GM23248 (cell line): Measurements from ENCODE around the gene PKP3. TPM values are rescaled to one million over a fixed set of nuclear protein-coding genes. Genes with fewer than 3 reads are reported as not detected.

Source experiments
- DNase-seq: peaks from one replicate; pipeline ENCODE4 v3.0.0-alpha.2; 2015
- H2AFZ ChIP-seq: fragments of 200-600 bp; sonication (generic); 2 replicates; pipeline ENCODE4 v1.6.1; 2016; ENCODE audit warnings: antibody characterized with exemption
- H3F3A ChIP-seq: fragments of 200-600 bp; sonication (generic); 2 replicates; pipeline ENCODE4 v1.6.1; 2016; ENCODE audit warnings: mild to moderate bottlenecking, antibody characterized with exemption, mixed run types; ENCODE audit not compliant: insufficient read depth
- H3K27ac ChIP-seq: fragments of 200-600 bp; sonication (generic); 2 replicates; pipeline ENCODE4 v1.5.1; 2016; ENCODE audit warnings: mild to moderate bottlenecking
- H3K27me3 ChIP-seq: fragments of 200-600 bp; sonication (generic); replicated peaks from 2 replicates; pipeline ENCODE4 v1.6.1; 2016; ENCODE audit warnings: mild to moderate bottlenecking; ENCODE audit not compliant: insufficient read depth
- H3K36me3 ChIP-seq: fragments of 200-600 bp; sonication (generic); 2 replicates; pipeline ENCODE4 v1.6.1; 2016; ENCODE audit warnings: low read depth, mild to moderate bottlenecking
- H3K4me1 ChIP-seq: fragments of 200-600 bp; sonication (generic); 2 replicates; pipeline ENCODE4 v1.6.1; 2016; ENCODE audit warnings: mild to moderate bottlenecking; ENCODE audit not compliant: insufficient read depth
- H3K4me2 ChIP-seq: fragments of 200-600 bp; sonication (generic); one replicate; pipeline ENCODE4 v1.6.1; 2016; ENCODE audit warnings: mild to moderate bottlenecking; ENCODE audit not compliant: unreplicated experiment
- H3K4me3 ChIP-seq: fragments of 200-600 bp; sonication (generic); 2 replicates; pipeline ENCODE4 v1.5.1; 2016; ENCODE audit warnings: mild to moderate bottlenecking
- H3K79me2 ChIP-seq: fragments of 200-600 bp; sonication (generic); 2 replicates; pipeline ENCODE4 v1.6.1; 2016; ENCODE audit warnings: mild to moderate bottlenecking; ENCODE audit not compliant: insufficient read depth
- H3K9ac ChIP-seq: fragments of 200-600 bp; sonication (generic); 2 replicates; pipeline ENCODE4 v1.6.1; 2016; ENCODE audit warnings: mild to moderate bottlenecking
- H3K9me2 ChIP-seq: fragments of 200-600 bp; sonication (generic); 2 replicates; pipeline ENCODE4 v1.6.1; 2016; ENCODE audit warnings: mixed run types, mild to moderate bottlenecking, moderate library complexity; ENCODE audit not compliant: insufficient read depth
- H3K9me3 ChIP-seq: fragments of 200-600 bp; sonication (generic); one replicate; pipeline ENCODE4 v1.6.1; 2017; ENCODE audit warnings: low read depth
- H4K20me1 ChIP-seq: fragments of 200-600 bp; sonication (generic); 2 replicates; pipeline ENCODE4 v1.6.0; 2016; ENCODE audit not compliant: insufficient read depth
- EZH2 ChIP-seq: fragments of 200-600 bp; sonication (generic); IDR thresholded peaks from 2 replicates; pipeline ENCODE4 v1.6.1; 2018; ENCODE audit warnings: antibody characterized with exemption, mild to moderate bottlenecking; ENCODE audit not compliant: insufficient read depth, poor library complexity, severe bottlenecking
- EZH2phosphoT487 ChIP-seq: fragments of 200-600 bp; sonication (generic); IDR thresholded peaks from 2 replicates; pipeline ENCODE4 v1.6.1; 2018; ENCODE audit warnings: antibody characterized with exemption, moderate library complexity, mild to moderate bottlenecking, low read depth; ENCODE audit not compliant: insufficient read depth
- WGBS, 2 experiments: methylation state at CpG; one replicate each; pipeline ENCODE4 v1.1.6; 2015 to 2017; ENCODE audit warnings: low lambda C conversion rate in 2 of 2, low coverage in 1 of 2; ENCODE audit errors: missing lambda C conversion rate in 2 of 2; 5-methylcytosine and 5-hydroxymethylcytosine counted together
- in situ Hi-C: fragments of 300-500 bp; cut with MboI; formaldehyde crosslinking; loops from 2 replicates; pipeline ENCODE4 v1.15.0; 2020
- polyA plus RNA-seq: library from polyadenylated mRNA; unstranded; fragments of >200 nt; fragmentation: Nextera tagmentation; extraction: Ambion mirVana; gene quantifications from 2 replicates; pipeline ENCODE4 v1.2.1, GENCODE V29; 2016
- small RNA-seq: library from RNA; depleted of rRNA; stranded (forward); fragments of <200 nt; gene quantifications from one replicate; pipeline ENCODE3, GENCODE V24; 2014; ENCODE audit warnings: low read depth, low replicate concordance
- total RNA-seq: library from RNA; depleted of rRNA; stranded (reverse); fragments of >200 nt; shearing (Covaris generic); gene quantifications from 2 replicates; pipeline ENCODE4 v1.2.3, GENCODE V29; 2014; rRNA removed

PKP3 gene
- total and polyA plus RNA-seq, 2 experiments from 2014 or later = 1.2 to 2.2 TPM

DNA sequence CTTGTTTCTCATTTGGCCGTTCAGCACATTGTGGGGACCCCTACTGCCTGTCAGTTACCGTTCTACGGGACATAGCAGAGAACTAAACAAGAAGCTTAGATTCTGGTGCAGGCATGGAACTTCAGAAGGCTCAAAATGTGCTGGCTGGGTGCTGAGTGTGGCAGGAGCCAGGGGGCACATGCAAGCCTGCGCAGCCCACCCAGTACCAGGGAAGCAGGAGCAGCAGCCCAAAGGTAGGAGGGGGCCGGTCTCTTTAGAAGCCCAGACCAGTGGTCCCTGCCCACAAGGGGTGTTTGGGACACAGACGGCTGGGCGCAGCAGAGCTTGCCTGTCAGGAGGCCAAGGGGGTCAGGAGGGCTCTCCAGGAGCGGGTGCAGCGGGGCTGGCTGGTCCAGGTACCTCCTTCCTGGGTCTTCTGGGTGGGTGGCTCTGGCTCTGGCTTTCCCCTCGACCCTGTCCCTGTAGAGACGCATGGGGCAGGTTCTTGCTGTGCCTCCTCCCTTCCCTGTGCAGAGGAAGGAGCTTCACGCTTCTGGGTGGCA lies 58.3 kb downstream of the PKP3 start:
- Histone ChIP-seq H3F3A (0 out of 2 replicates have a peak, but pooled peaks cover 10% of the 10 kb centered on the region), H3K36me3 (no peaks in the 10 kb centered on the region), H4K20me1 (no peaks in the 10 kb centered on the region), H3K9ac (no peak overlapping the region), H3K4me2 (no peak overlapping the region), H2AFZ (no peak overlapping the region), H3K27me3 (no peaks in the 10 kb centered on the region), H3K27ac (no peak overlapping the region), H3K4me1 (peaks cover 9% of the 10 kb centered on the region; the same call in 1 of the 2 replicates), H3K4me3 (no peak overlapping the region), H3K9me2 (no peaks in the 10 kb centered on the region), H3K79me2 (peaks cover 78% of the 10 kb centered on the region), H3K9me3 (no peaks in the 10 kb centered on the region)
- no peak for DNase-seq
- in situ Hi-C loops = no loop called here
- TF ChIP-seq EZH2 (no peak), EZH2phosphoT487 (no peak)
- WGBS, 2 experiments = 85 to 94% methylated on average over 10 to 11 of the region's 12 CpGs

DNA sequence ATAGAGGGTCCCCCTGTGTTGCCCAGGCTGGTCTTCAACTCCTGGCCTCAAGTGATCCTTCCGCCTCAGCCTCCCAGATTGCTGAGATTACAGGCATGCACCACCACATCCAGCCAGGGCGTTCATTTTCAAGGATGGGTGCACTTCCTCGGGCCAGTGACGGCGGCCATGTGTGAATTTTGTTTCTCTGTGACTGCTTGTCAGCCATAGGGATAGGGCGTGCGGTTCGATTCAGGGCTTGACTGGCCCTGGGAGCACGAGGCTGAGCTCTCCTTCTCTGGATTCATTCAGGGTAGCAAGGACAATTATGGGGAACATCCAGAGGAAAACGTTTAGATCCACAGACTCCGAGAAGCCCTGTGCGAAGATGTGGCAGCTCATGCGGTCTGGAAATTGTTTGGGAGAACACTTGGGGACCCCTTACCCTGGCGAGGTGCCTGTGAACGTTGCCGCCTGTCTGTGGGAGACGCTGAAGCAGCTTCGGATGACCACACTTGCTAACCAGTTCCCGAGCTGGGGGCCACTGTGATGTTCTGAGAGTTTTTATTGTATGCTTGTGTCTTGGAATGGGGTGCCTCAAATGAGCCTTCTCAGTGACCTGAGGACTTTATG lies 59.0 kb downstream of the PKP3 start:
- TF ChIP-seq EZH2phosphoT487 (no peak), EZH2 (no peak)

DNA sequence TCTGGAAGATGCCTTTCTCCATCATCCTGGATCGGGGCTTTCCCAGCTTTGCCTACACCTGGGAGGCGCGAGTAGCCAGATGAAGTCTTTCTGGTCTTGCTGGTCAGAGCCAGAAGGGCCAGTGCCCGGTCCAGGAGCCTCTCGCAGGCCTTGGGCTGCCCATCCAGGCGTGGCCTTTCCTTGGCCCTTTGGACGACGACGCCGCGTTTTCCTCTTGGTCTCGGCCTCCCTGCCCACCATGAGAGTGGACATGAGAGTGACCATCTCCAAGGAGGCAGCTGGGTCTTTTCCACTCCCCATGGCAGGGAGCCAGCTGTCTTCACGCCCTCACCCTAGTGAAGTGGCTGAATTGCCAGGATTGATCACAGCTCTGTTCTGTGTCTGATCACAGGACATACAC lies 59.6 kb downstream of the PKP3 start:
- 89 to 91% methylated on average over 13 of the region's 13 CpGs for WGBS, 2 experiments
- H3K79me2 ChIP-seq = peaks cover 88% of the 10 kb centered on the region
- no peaks in the 10 kb centered on the region for H3K9me3 ChIP-seq

More for the DNA sequence above, 59.0 kb downstream of the PKP3 start:
- 81% methylated on average over 19 of the region's 19 CpGs for WGBS, 2 experiments
- Histone ChIP-seq H3K36me3 (no peaks in the 10 kb centered on the region), H3K79me2 (peaks cover 85% of the 10 kb centered on the region), H3F3A (0 out of 2 replicates have a peak, but pooled peaks cover 10% of the 10 kb centered on the region), H4K20me1 (no peaks in the 10 kb centered on the region), H3K4me1 (peaks cover 9% of the 10 kb centered on the region; the same call in 1 of the 2 replicates), H3K9ac (no peak overlapping the region), H3K4me3 (no peak overlapping the region), H3K27ac (no peak overlapping the region), H3K9me2 (no peaks in the 10 kb centered on the region), H3K9me3 (no peaks in the 10 kb centered on the region), H2AFZ (no peak overlapping the region), H3K27me3 (no peaks in the 10 kb centered on the region), H3K4me2 (no peak overlapping the region)
- in situ Hi-C loops = no loop called here
- no peak for DNase-seq

DNA sequence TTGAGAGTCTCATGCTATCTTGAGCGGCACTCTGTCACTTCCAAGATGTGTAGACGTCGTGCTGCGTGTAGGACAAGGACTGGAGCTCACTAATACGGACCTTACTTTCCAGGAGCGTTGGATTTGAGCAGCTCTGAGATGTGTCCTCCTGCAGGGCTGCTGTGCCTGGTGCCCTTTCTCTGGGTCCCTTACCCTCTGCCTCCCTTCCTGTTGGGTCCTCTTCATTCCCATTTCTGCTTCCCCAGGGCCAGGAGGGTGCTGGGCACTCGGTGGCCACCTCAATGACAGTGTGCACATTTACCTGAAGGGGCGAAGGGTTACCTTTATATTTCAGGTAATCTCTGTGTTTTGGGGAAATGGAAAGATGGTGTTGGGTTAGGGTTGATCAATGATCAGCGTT lies 60.0 kb downstream of the PKP3 start:
- no peaks in the 10 kb centered on the region for H3K9me2 ChIP-seq
- in situ Hi-C loops = no loop called here

More for the DNA sequence above, 59.6 kb downstream of the PKP3 start:
- no peaks in the 10 kb centered on the region for H3K36me3 ChIP-seq
- DNase-seq = no peak
- H3K27me3 ChIP-seq = no peaks in the 10 kb centered on the region
- H3F3A ChIP-seq = 0 out of 2 replicates have a peak, but pooled peaks cover 9% of the 10 kb centered on the region
- H3K4me3 ChIP-seq = no peak overlapping the region
- H3K9me2 ChIP-seq = no peaks in the 10 kb centered on the region
- H3K4me2 ChIP-seq = no peak overlapping the region
- in situ Hi-C loops = no loop called here
- no peak overlapping the region for H3K9ac ChIP-seq
- H3K27ac ChIP-seq = no peak overlapping the region
- TF ChIP-seq EZH2phosphoT487 (no peak), EZH2 (no peak)
- no peaks in the 10 kb centered on the region for H4K20me1 ChIP-seq
- peaks cover 9% of the 10 kb centered on the region; the same call in 1 of the 2 replicates for H3K4me1 ChIP-seq
- H2AFZ ChIP-seq = no peak overlapping the region

More for the DNA sequence above, 60.0 kb downstream of the PKP3 start:
- Histone ChIP-seq H3F3A (0 out of 2 replicates have a peak, but pooled peaks cover 4% of the 10 kb centered on the region), H3K27me3 (no peaks in the 10 kb centered on the region), H3K27ac (no peak overlapping the region), H3K4me3 (no peak overlapping the region), H3K4me2 (no peak overlapping the region), H3K9ac (no peak overlapping the region), H2AFZ (no peak overlapping the region), H3K9me3 (no peaks in the 10 kb centered on the region), H3K79me2 (peaks cover 88% of the 10 kb centered on the region), H3K4me1 (peaks cover 9% of the 10 kb centered on the region; the same call in 1 of the 2 replicates), H4K20me1 (no peaks in the 10 kb centered on the region), H3K36me3 (no peaks in the 10 kb centered on the region)
- 88 to 90% methylated on average over 9 of the region's 9 CpGs for WGBS, 2 experiments
- no peak for TF ChIP-seq EZH2phosphoT487
- no peak for TF ChIP-seq EZH2
- DNase-seq = no peak

Small RNA genes within 50 kb of the gene (small RNA-seq; reads per million reads assigned to genes)
- not detected for gene RN7SL838P

Other genes starting within 250 kb of the PKP3 start
- not detected in 2 replicates for gene SCGB1C1, start 201.1 kb upstream of the PKP3 start, total RNA-seq
- not detected in 2 replicates for gene SCGB1C1, start 201.1 kb upstream of the PKP3 start, polyA plus RNA-seq
- 25.7 and 27.2 TPM in 2 replicates for gene BET1L, start 186.8 kb upstream of the PKP3 start, total RNA-seq
- 76.6 and 78.5 TPM in 2 replicates for gene BET1L, start 186.8 kb upstream of the PKP3 start, polyA plus RNA-seq
- gene RIC8A, start 186.5 kb upstream of the PKP3 start, total RNA-seq = 220 and 226 TPM in 2 replicates
- gene RIC8A, start 186.5 kb upstream of the PKP3 start, polyA plus RNA-seq = 121 and 132 TPM in 2 replicates
- 10.5 and 15.5 TPM in 2 replicates for gene SIRT3, start 157.9 kb upstream of the PKP3 start, total RNA-seq
- 12.3 and 14.9 TPM in 2 replicates for gene SIRT3, start 157.9 kb upstream of the PKP3 start, polyA plus RNA-seq
- 127 and 145 TPM in 2 replicates for gene PSMD13, start 157.2 kb upstream of the PKP3 start, total RNA-seq
- gene PSMD13, start 157.2 kb upstream of the PKP3 start, polyA plus RNA-seq = 188 and 193 TPM in 2 replicates
- gene NLRP6, start 115.8 kb upstream of the PKP3 start, total RNA-seq = not detected in 2 replicates
- not detected in 2 replicates for gene NLRP6, start 115.8 kb upstream of the PKP3 start, polyA plus RNA-seq
- 14.2 and 23.1 TPM in 2 replicates for gene PGGHG, start 105.1 kb upstream of the PKP3 start, total RNA-seq
- 4.4 and 4.6 TPM in 2 replicates for gene PGGHG, start 105.1 kb upstream of the PKP3 start, polyA plus RNA-seq
- gene IFITM5, start 94.7 kb upstream of the PKP3 start, total RNA-seq = not detected in 2 replicates
- not detected in 2 replicates for gene IFITM5, start 94.7 kb upstream of the PKP3 start, polyA plus RNA-seq
- gene IFITM2, start 86.4 kb upstream of the PKP3 start, total RNA-seq = 75.2 and 104 TPM in 2 replicates
- 1,025 and 1,029 TPM in 2 replicates for gene IFITM2, start 86.4 kb upstream of the PKP3 start, polyA plus RNA-seq
- gene IFITM1, start 80.2 kb upstream of the PKP3 start, total RNA-seq = 72.7 and 77.3 TPM in 2 replicates
- gene IFITM1, start 80.2 kb upstream of the PKP3 start, polyA plus RNA-seq = 180 and 187 TPM in 2 replicates
- 62.5 and 158 TPM in 2 replicates for gene IFITM3, start 73.3 kb upstream of the PKP3 start, total RNA-seq
- gene IFITM3, start 73.3 kb upstream of the PKP3 start, polyA plus RNA-seq = 1,892 and 1,917 TPM in 2 replicates
- 16.5 and 24.7 TPM in 2 replicates for gene B4GALNT4, start 24.7 kb upstream of the PKP3 start, total RNA-seq
- gene B4GALNT4, start 24.7 kb upstream of the PKP3 start, polyA plus RNA-seq = 1.9 and 2.3 TPM in 2 replicates
- gene SIGIRR, start 20.8 kb downstream of the PKP3 start, total RNA-seq = 17.7 and 28.3 TPM in 2 replicates
- gene SIGIRR, start 20.8 kb downstream of the PKP3 start, polyA plus RNA-seq = 59.5 and 61.1 TPM in 2 replicates
- gene ANO9, start 47.8 kb downstream of the PKP3 start, total RNA-seq = not detected in 2 replicates
- gene ANO9, start 47.8 kb downstream of the PKP3 start, polyA plus RNA-seq = not detected in 2 replicates
- 29.2 and 44.1 TPM in 2 replicates for gene PTDSS2, start 56.1 kb downstream of the PKP3 start, total RNA-seq
- 20.1 and 22.2 TPM in 2 replicates for gene PTDSS2, start 56.1 kb downstream of the PKP3 start, polyA plus RNA-seq
- 680 and 751 TPM in 2 replicates for gene RNH1, start 113.0 kb downstream of the PKP3 start, total RNA-seq
- gene RNH1, start 113.0 kb downstream of the PKP3 start, polyA plus RNA-seq = 623 and 664 TPM in 2 replicates
- gene HRAS, start 141.4 kb downstream of the PKP3 start, total RNA-seq = 62.1 and 83.7 TPM in 2 replicates
- 76.9 and 85.3 TPM in 2 replicates for gene HRAS, start 141.4 kb downstream of the PKP3 start, polyA plus RNA-seq
- gene LRRC56, start 143.3 kb downstream of the PKP3 start, total RNA-seq = 1.3 TPM in 1 of 2 replicates, not detected in the other
- gene LRRC56, start 143.3 kb downstream of the PKP3 start, polyA plus RNA-seq = 0.72 and 0.86 TPM in 2 replicates
- gene LMNTD2, start 166.5 kb downstream of the PKP3 start, total RNA-seq = 0.22 and 2.3 TPM in 2 replicates
- gene LMNTD2, start 166.5 kb downstream of the PKP3 start, polyA plus RNA-seq = 0.35 and 0.36 TPM in 2 replicates
- gene RASSF7, start 166.8 kb downstream of the PKP3 start, total RNA-seq = 18.8 and 19.3 TPM in 2 replicates
- gene RASSF7, start 166.8 kb downstream of the PKP3 start, polyA plus RNA-seq = 10.6 and 11.9 TPM in 2 replicates
- 27.7 and 30.5 TPM in 2 replicates for gene PHRF1, start 182.3 kb downstream of the PKP3 start, total RNA-seq
- gene PHRF1, start 182.3 kb downstream of the PKP3 start, polyA plus RNA-seq = 10.9 and 11.0 TPM in 2 replicates
- 3.7 and 11.8 TPM in 2 replicates for gene IRF7, start 221.7 kb downstream of the PKP3 start, total RNA-seq
- gene IRF7, start 221.7 kb downstream of the PKP3 start, polyA plus RNA-seq = 4.7 and 5.1 TPM in 2 replicates
- not detected in 2 replicates for gene CDHR5, start 230.7 kb downstream of the PKP3 start, total RNA-seq
- not detected in 2 replicates for gene CDHR5, start 230.7 kb downstream of the PKP3 start, polyA plus RNA-seq
- gene SCT, start 233.0 kb downstream of the PKP3 start, total RNA-seq = not detected in 2 replicates
- not detected in 2 replicates for gene SCT, start 233.0 kb downstream of the PKP3 start, polyA plus RNA-seq
- not detected in 2 replicates for gene DRD4, start 243.1 kb downstream of the PKP3 start, total RNA-seq
- gene DRD4, start 243.1 kb downstream of the PKP3 start, polyA plus RNA-seq = not detected in 2 replicates